GM18520 (cell line): ENCODE measurements around the gene SRGAP2C.
"Not testable (repeated sequence)": the region's sequence is repeated elsewhere in the genome, so short reads cannot be mapped to it uniquely, and the experiment has no call there.

Experiments used
- ATAC-seq: cut with Tn5 transposase; IDR thresholded peaks from one replicate; pipeline ENCODE4 v1.9.1; 2021; ENCODE audit not compliant: unreplicated experiment

Gene SRGAP2C

DNA sequence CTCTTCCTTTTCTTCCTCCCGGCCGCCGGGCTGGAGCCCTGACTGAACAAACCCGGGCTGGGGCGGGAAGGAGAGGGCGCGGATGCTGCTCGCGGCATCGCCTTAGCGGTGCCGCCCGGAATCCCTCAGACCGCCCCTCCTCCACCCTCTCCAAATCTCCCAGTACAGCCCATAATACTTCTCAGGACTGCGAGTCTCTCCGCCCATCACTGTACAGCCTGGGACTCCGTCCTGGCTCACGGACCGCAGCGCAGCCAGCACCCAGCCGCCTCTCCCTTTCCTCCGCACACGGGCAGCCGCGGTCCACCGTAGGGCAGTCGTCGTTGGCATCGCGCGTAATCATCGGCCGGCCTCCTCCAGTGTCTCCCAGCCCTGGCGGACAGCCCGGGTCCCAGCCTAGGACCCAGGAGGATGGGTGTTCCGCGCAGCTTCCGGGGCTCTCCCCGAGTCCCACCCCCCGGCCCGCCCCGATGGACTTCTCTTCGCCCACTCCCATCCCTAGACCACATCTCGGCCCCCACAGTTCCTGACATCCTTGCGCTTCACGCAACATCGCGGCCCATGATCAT is 449 bp downstream of the SRGAP2C start:
- not testable (repeated sequence) for ATAC-seq

DNA sequence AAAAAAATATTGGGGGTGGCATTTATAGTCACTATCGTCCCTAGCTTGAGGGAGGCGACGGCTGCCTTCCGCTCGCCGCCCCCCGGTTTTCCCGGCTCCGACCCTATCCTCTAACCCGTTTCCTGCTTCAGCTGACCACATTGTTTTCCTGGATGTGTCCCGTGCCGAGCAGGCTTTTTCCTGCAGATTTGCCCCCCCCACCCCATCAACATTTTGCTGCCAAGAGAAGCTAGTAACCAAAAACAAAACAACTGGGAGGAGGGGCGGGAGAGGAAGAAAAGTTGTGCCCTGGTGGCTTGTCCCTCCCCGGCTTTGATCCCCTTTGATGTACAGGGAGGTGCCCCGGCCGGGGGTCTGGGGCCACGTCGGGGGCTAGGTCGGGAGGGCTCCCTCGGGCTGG is 1.4 kb downstream of the SRGAP2C start:
- ATAC-seq: not testable (repeated sequence)

DNA sequence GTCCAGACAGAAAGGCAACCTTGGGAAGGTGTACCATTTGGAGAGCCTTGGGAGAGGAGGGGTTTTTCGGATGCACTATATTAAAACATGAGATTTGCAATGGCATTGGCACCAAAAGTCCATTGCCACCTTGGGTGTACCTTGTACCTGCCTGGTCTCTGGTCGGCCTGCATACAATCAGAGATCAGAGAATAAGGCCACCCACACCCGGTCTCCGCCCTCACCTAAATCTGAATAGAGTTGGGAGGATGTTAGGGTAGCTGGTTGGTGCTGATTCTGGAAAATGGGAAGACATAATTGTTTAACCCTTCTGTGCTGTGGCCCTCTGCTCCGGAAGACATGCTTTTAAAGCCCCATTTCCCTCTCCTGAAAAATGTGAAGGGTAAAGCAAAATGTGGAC is 3.1 kb downstream of the SRGAP2C start:
- ATAC-seq: not testable (repeated sequence)

DNA sequence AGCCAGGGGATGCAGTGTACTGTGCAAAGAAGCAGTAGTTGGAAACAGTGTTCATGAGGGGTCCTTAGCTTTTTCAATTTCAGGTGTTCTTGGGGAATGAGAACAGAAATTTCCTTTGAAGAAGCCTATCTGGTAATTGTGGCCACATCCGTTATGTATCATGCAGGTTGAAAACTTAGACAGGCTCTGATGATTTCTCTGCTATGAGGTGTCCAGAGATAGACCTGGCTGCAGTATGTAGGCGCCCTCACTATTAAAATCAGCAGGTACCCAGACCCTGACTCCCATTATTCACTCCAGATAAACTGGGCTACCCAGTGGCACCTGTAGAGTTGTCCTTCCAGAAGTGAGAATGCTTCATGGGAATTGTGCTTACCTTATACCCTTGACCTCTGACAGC is 7.7 kb downstream of the SRGAP2C start:
- ATAC-seq: not testable (repeated sequence)

DNA sequence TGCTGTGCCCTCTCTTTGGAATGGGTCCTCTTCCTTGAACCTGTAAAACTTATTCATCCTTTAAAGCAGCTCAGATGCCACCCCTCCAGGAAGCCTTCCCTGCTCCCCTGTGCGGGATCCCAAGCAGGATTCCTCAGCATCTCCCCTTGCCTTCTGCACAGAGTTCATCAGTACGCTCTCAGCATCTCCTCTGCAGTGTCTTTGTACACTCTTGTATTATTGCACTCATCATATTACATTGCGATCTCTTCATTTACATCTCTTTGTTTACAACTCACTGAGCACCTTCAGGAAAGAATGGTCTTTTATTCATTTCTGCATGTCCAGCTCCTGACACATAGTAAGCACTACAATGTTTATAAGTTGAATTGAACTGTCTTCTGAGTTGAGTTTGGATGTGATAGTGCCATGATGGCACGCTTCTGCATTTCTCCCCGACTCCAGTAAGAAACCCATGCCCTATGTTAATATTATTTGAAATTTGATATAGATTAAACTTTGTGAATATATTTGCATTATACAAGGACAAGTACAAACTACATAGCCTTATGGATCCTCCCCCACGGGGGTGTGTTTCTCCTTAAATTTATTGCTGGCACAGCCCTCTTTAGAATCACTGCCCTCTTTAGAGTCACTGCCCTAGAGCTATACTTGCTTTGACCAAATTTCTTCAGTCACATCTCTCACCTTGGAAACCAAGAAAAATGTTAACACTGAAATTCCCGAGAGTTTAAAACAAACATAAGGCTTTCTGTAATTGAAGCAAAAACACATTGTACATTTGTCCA is 12.5 kb downstream of the SRGAP2C start:
- ATAC-seq: not testable (repeated sequence)

GRCh38 chr1:121199763-121200162 is 15.0 kb downstream of the SRGAP2C start:
- ATAC-seq: not testable (repeated sequence)

DNA sequence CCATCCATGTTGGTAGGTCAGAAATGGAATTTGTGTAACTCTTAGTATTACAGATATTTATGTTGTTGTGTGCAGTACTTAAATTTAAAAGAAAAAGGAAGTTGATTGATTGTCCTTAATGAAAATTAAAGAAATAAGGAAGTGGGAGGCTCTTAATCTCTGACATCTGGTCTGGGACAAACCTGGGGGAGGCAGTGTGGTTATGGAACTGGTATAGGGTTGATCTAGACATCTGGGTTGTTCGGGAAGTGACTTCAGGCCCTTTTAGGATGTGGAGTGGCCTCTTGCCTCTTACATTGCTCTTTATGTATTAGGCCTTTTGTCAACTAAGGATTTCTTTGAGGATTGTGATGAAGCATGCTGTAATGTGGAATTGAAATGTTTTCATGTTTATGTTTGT is 15.5 kb downstream of the SRGAP2C start:
- ATAC-seq: not testable (repeated sequence)

GRCh38 chr1:121200985-121201981 is 16.5 kb downstream of the SRGAP2C start:
- not testable (repeated sequence) for ATAC-seq

DNA sequence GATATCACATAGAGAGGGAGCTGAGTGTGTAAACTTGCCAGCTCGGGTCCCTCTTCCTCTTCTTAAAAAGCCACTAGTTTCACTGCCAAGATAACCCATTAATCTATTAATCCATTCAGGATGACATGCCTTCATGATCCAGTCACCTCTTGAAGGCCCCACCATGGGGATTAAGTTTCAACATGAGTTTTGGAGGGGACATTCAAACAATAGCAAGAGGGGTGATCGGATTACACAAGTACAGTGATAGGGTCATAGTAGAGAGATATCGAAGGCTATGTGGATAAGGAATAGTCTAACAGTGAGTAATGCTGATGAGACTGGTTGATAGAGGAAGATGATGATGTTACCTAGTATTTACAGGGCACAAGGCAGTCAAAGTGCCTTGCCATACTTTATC is 18.2 kb downstream of the SRGAP2C start:
- ATAC-seq: not testable (repeated sequence)

- not testable (repeated sequence) for ATAC-seq
These were observed 21.3 kb downstream of the SRGAP2C start for GRCh38 chr1:121205786-121206711.

DNA sequence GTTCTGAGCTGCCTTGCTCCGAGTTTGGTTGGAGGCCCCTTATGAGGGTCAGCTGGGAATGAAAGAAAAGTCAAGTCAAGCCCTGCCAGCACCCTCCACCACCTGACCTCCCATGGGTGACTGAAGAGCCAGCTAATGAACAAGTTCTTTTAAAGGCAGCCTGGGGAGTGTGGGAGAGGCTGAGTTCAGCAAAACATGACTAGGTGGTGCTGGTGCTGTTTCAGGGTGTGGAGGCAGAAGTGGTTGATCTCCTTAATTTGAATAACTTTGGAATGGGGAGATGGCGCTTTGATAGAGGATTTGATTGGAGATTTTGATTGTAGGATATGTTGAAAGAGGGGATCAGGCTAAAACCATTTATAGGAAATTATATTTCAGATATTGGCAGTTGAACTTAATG is 22.6 kb downstream of the SRGAP2C start:
- ATAC-seq: not testable (repeated sequence)

GRCh38 chr1:121208375-121208774 is 23.6 kb downstream of the SRGAP2C start:
- ATAC-seq: not testable (repeated sequence)

DNA sequence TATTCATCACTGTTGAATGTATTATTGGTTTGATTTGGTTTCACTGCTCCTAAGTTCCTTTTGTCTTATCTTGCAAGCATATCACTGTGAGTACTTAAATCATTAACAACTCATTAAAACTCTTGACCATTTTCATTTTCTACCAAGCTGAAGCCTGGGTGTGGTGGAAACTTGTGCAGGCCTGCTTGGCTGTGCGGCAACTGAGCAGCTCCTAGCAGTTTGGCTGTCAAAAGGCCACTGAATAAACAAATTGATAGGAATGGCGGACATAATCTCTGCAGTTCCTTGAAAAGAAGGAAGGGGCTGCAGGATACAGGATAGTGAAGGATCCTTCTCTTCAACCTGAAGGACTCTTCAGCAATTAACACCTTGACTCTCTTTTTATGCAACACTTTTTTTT is 26.0 kb downstream of the SRGAP2C start:
- not testable (repeated sequence) for ATAC-seq

- ATAC-seq: not testable (repeated sequence)
These were observed 28.7 kb downstream of the SRGAP2C start for GRCh38 chr1:121213491-121213890.

DNA sequence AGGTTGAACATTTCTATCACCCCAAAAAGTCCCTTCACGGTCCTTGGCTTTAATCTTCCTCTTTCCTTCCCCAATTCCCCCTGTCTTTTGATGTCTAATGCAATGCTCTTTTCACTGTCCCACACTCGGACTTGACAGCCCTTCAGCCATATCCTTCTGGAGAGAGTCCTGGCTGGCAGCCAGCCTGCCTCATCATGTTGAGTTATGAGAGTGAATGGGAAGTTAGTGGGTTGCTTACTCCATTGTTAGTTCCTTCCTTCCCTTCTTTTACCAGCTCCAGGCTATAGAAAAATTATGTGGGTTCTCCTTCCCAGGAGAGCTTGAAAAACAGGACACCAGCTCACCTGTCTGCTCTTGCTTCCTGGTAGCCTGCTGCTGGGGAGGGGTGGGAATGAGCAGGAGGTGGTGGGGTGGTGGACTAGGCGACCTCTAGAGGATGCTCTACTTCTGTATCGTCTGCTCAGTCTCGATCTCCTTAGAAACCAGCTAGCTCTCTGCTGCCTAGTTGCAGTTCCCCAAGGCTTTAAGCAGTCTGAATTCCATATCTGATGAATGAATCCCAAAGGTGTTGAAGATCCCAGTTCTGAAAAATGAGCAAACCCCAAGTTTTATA is 29.9 kb downstream of the SRGAP2C start:
- not testable (repeated sequence) for ATAC-seq

- ATAC-seq: not testable (repeated sequence)
These were observed 31.1 kb downstream of the SRGAP2C start for GRCh38 chr1:121215699-121216417.

DNA sequence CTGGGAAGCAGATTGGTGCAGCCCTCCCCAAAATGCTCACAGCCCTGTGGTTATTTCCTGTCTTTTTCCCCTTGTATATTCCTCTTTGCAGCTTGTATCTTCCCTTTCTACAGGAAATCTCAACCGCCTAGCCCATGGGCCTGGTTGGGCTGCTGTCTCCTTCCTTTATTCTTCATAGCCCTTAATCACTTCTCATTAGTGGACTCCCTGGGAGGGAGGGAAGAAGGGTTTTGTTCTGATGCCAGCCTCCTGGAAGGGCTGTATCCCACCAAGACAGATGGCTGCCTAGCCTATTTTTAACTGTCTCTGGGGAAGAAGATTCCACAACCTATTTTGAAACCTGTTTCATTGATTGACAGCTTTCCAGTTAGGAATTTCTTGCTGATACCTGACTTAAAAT is 31.9 kb downstream of the SRGAP2C start:
- ATAC-seq: not testable (repeated sequence)

DNA sequence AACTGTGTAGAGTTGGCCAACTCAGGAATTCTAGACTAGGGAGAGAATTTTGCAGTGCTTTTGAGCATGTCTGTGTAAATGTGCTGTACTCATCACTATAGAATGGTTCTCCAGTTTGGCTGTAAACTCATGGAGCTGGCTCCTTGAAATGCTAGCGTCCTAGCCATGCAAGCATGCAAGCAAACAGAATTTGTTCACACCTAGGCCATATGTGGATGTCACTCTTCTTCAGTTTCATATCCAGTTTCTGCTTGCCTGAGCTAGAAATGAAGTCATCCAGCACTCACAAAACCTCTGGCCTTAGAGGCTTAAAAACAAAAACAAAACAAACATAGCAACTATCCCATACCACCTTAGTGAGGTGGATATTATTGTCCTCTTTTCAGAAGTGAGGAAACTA is 37.0 kb downstream of the SRGAP2C start:
- ATAC-seq: peak; percentile 64

- peak; percentile 97 for ATAC-seq
These were observed 39.9 kb downstream of the SRGAP2C start for GRCh38 chr1:121224714-121225113.
